Lower leg skin (tissue), 3 donors: Measurements from ENCODE around the gene RPTN.

ENCODE experiments used
- CTCF ChIP-seq, 3 donors: fragments of 450-650 bp; IDR thresholded peaks; one replicate each; pipeline ENCODE4 v1.5.1; 2016; ENCODE audit warnings: antibody characterized with exemption in 3 of 3, mild to moderate bottlenecking in 3 of 3, moderate library complexity in 2 of 3
- POLR2A ChIP-seq, 2 donors: fragments of 450-650 bp; IDR thresholded peaks; one replicate each; pipeline ENCODE4 v1.6.1; 2016 to 2017; ENCODE audit warnings: antibody characterized with exemption in 2 of 2, mild to moderate bottlenecking in 1 of 2, moderate library complexity in 1 of 2

DNA sequence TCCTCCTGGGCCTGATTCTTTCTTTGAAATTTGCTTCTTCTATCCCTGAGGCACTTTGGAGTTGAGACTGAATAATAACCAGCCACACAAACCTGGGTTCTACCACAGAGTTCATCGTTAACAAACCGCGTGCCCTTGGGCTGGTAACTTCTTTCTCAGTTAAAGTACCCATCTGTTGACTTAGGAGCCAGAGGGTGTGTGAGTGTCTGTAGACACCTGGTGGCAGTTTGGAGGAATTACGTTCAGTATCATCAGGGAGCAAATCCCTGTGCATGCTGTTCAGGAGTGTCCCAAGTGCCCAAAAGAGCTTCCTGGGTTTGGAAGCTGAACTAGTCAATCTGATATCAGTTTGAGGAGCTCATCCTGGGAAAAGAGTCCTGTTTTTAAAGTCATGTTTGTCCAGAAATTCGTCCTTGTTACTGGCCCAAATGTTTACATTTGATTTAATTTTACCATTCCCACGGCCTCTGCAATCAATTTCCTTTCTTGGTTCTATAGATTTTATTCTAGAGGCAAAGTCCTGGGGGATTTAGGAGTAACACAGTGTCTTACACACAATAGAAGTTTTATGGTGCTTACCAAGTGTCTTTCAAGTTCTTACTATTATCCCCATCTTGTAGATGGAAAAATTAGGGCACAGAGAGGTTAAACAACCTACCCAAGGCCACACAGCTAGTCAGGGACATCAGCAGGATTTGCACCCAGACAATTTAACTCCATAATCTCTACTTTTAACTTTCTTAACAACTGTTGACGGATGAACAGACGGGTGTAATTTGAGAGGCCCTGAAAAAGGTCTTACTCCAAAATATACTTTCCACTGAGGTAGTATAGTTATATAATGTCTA lies 26.7 kb upstream of the RPTN start:
- no peak for TF ChIP-seq POLR2A (IDR thresholded peaks at IDR 0.05)
- peak in 1 of 3 donors; percentile 46 for TF ChIP-seq CTCF (IDR thresholded peaks at IDR 0.05)
